ENCODE measurements around the gene RARG.
"Not testable (repeated sequence)": the region's sequence is repeated elsewhere in the genome, so short reads cannot be mapped to it uniquely, and the experiment has no call there.

RARG gene

GRCh38 chr12:53170215-53170614, 61.8 kb downstream of the RARG start:
- H3K4me2 ChIP-seq (ENCODE audit: low read depth, low read length, poor library complexity, severe bottlenecking): no peak overlapping the region
- H3F3A ChIP-seq (ENCODE audit: low read depth): no peaks in the 10 kb centered on the region
- H3K4me1 ChIP-seq (ENCODE audit: insufficient read depth, low read length, poor library complexity, severe bottlenecking): no peaks in the 10 kb centered on the region
- no peaks in the 10 kb centered on the region for H3K27me3 ChIP-seq (ENCODE audit: insufficient read depth, low read length, poor library complexity, severe bottlenecking)
- no peak overlapping the region for H3K4me3 ChIP-seq (ENCODE audit: low read length, poor library complexity, severe bottlenecking)
- no peak overlapping the region for H2AFZ ChIP-seq (ENCODE audit: low read length)
- H3K9me2 ChIP-seq (replicated peaks; ENCODE audit: low read depth, low read length): no peaks in the 10 kb centered on the region
- no peaks in the 10 kb centered on the region for H4K20me1 ChIP-seq (ENCODE audit: insufficient read depth, low read length, poor library complexity, severe bottlenecking)
- H3K9me3 ChIP-seq (ENCODE audit: insufficient read depth, low read depth, low read length): no peaks in the 10 kb centered on the region
- H3K36me3 ChIP-seq (ENCODE audit: insufficient read depth, low read length): no peaks in the 10 kb centered on the region
- no peaks in the 10 kb centered on the region for H3K79me2 ChIP-seq (ENCODE audit: insufficient read depth, low read length)
- H3K9ac ChIP-seq (ENCODE audit: low read depth, low read length, poor library complexity, severe bottlenecking): no peak overlapping the region
- TF ChIP-seq CTCF (conservative IDR thresholded peaks at IDR 0.05; ENCODE audit: low read length) (no peak), EZH2phosphoT487 (IDR thresholded peaks at IDR 0.05; ENCODE audit: borderline replicate concordance) (no peak)

GRCh38 chr12:53169644-53170043, 62.4 kb downstream of the RARG start:
- no peaks in the 10 kb centered on the region for H3K27me3 ChIP-seq (ENCODE audit: insufficient read depth, low read length, poor library complexity, severe bottlenecking)

GRCh38 chr12:53166837-53167236, 65.2 kb downstream of the RARG start:
- no peak for TF ChIP-seq CTCF (conservative IDR thresholded peaks at IDR 0.05; ENCODE audit: low read length)
- TF ChIP-seq EZH2phosphoT487 (IDR thresholded peaks at IDR 0.05; ENCODE audit: borderline replicate concordance): no peak
- Histone ChIP-seq H3K4me2 (ENCODE audit: low read depth, low read length, poor library complexity, severe bottlenecking) (no peak overlapping the region), H2AFZ (ENCODE audit: low read length) (no peak overlapping the region), H3K4me1 (ENCODE audit: insufficient read depth, low read length, poor library complexity, severe bottlenecking) (no peaks in the 10 kb centered on the region), H3K9ac (ENCODE audit: low read depth, low read length, poor library complexity, severe bottlenecking) (no peak overlapping the region), H3K4me3 (ENCODE audit: low read length, poor library complexity, severe bottlenecking) (no peak overlapping the region), H3K9me2 (replicated peaks; ENCODE audit: low read depth, low read length) (no peaks in the 10 kb centered on the region), H3K9me3 (ENCODE audit: insufficient read depth, low read depth, low read length) (no peaks in the 10 kb centered on the region), H3K36me3 (ENCODE audit: insufficient read depth, low read length) (no peaks in the 10 kb centered on the region), H3F3A (ENCODE audit: low read depth) (no peaks in the 10 kb centered on the region), H3K27me3 (ENCODE audit: insufficient read depth, low read length, poor library complexity, severe bottlenecking) (no peaks in the 10 kb centered on the region), H4K20me1 (ENCODE audit: insufficient read depth, low read length, poor library complexity, severe bottlenecking) (no peaks in the 10 kb centered on the region), H3K79me2 (ENCODE audit: insufficient read depth, low read length) (no peaks in the 10 kb centered on the region)

More at GRCh38 chr12:53169644-53170043, 62.4 kb downstream of the RARG start:
- H3K9ac ChIP-seq (ENCODE audit: low read depth, low read length, poor library complexity, severe bottlenecking): no peak overlapping the region
- TF ChIP-seq EZH2phosphoT487 (IDR thresholded peaks at IDR 0.05; ENCODE audit: borderline replicate concordance) (no peak), CTCF (conservative IDR thresholded peaks at IDR 0.05; ENCODE audit: low read length) (no peak)
- H3K9me3 ChIP-seq (ENCODE audit: insufficient read depth, low read depth, low read length): no peaks in the 10 kb centered on the region
- H3F3A ChIP-seq (ENCODE audit: low read depth): no peaks in the 10 kb centered on the region
- H3K4me1 ChIP-seq (ENCODE audit: insufficient read depth, low read length, poor library complexity, severe bottlenecking): no peaks in the 10 kb centered on the region
- H3K79me2 ChIP-seq (ENCODE audit: insufficient read depth, low read length): no peaks in the 10 kb centered on the region
- H3K36me3 ChIP-seq (ENCODE audit: insufficient read depth, low read length): no peaks in the 10 kb centered on the region
- H2AFZ ChIP-seq (ENCODE audit: low read length): no peak overlapping the region
- H3K4me3 ChIP-seq (ENCODE audit: low read length, poor library complexity, severe bottlenecking): no peak overlapping the region
- no peak overlapping the region for H3K4me2 ChIP-seq (ENCODE audit: low read depth, low read length, poor library complexity, severe bottlenecking)
- H4K20me1 ChIP-seq (ENCODE audit: insufficient read depth, low read length, poor library complexity, severe bottlenecking): no peaks in the 10 kb centered on the region
- H3K9me2 ChIP-seq (replicated peaks; ENCODE audit: low read depth, low read length): no peaks in the 10 kb centered on the region

- H3K27me3 ChIP-seq (ENCODE audit: insufficient read depth, low read length, poor library complexity, severe bottlenecking); H2AFZ ChIP-seq (ENCODE audit: low read length); H3K9ac ChIP-seq (ENCODE audit: low read depth, low read length, poor library complexity, severe bottlenecking); H4K20me1 ChIP-seq (ENCODE audit: insufficient read depth, low read length, poor library complexity, severe bottlenecking); H3K9me2 ChIP-seq (replicated peaks; ENCODE audit: low read depth, low read length); H3K36me3 ChIP-seq (ENCODE audit: insufficient read depth, low read length); H3K9me3 ChIP-seq (ENCODE audit: insufficient read depth, low read depth, low read length); H3K4me2 ChIP-seq (ENCODE audit: low read depth, low read length, poor library complexity, severe bottlenecking); H3K79me2 ChIP-seq (ENCODE audit: insufficient read depth, low read length); H3K4me3 ChIP-seq (ENCODE audit: low read length, poor library complexity, severe bottlenecking); H3K4me1 ChIP-seq (ENCODE audit: insufficient read depth, low read length, poor library complexity, severe bottlenecking); H3F3A ChIP-seq (ENCODE audit: low read depth): not testable (repeated sequence)
These were observed 69.0 kb downstream of the RARG start for GRCh38 chr12:53163008-53163407.

All from Loucy (cell line).